Motor neuron (in vitro differentiated cells): ENCODE data around the gene COL12A1. TPM values are rescaled to one million over a fixed set of nuclear protein-coding genes. Genes with fewer than 3 reads are reported as not detected.

Source experiments
- ATAC-seq, 8 experiments: fragments of 200-7000 bp; cut with Tn5 transposase; replicated peaks in 6 of 8; 2 replicates each; pipeline ENCODE4 v1.8.0; 2021; ENCODE audit warnings: mild to moderate bottlenecking in 8 of 8, moderate library complexity in 8 of 8
- H3K27ac ChIP-seq, 2 donors: fragments of 250-450 bp; sonication (Bioruptor Pico); 2 replicates each; pipeline ENCODE4 v1.9.0; 2021; ENCODE audit warnings: antibody characterized with exemption in 2 of 2, mild to moderate bottlenecking in 2 of 2, moderate library complexity in 1 of 2
- H3K4me1 ChIP-seq, 2 donors: fragments of 250-450 bp; sonication (Bioruptor Pico); replicated peaks in 1 of 2; 2 replicates each; pipeline ENCODE4 v1.6.1; 2021; ENCODE audit warnings: antibody characterized with exemption in 2 of 2, mild to moderate bottlenecking in 2 of 2, moderate library complexity in 1 of 2
- H3K4me3 ChIP-seq, 5 donors: fragments of 250-450 bp; sonication (Bioruptor Pico); 2 replicates each; pipeline ENCODE4 v1.9.0; 2021; ENCODE audit warnings: antibody characterized with exemption in 5 of 5, mild to moderate bottlenecking in 5 of 5, moderate library complexity in 4 of 5
- WGBS, 10 experiments: fragments of 450-650 bp; shearing (Covaris generic); methylation state at CpG; one replicate each; pipeline ENCODE4 v1.0.0; 2022; 5-methylcytosine and 5-hydroxymethylcytosine counted together
- in situ Hi-C, 9 experiments: fragments of 400-800 bp; cut with MboI; loops; one replicate each; pipeline ENCODE4 v1.15.0; 2021; ENCODE audit warnings: low sequenced_read_pairs in 9 of 9, low pct_unique_long_range_greater_than_20kb in 2 of 9; ENCODE audit not compliant: unreplicated experiment in 9 of 9
- total RNA-seq, 8 experiments: library from RNA; unstranded; fragments of 300-600 nt; gene quantifications; 2 replicates each; pipeline versions ENCODE4 v1.2.3 to v1.2.4, GENCODE V29; 2022

COL12A1 gene
- total RNA-seq, 8 experiments from 2014 or later = 0.16 to 114 (median 9.0) TPM

DNA sequence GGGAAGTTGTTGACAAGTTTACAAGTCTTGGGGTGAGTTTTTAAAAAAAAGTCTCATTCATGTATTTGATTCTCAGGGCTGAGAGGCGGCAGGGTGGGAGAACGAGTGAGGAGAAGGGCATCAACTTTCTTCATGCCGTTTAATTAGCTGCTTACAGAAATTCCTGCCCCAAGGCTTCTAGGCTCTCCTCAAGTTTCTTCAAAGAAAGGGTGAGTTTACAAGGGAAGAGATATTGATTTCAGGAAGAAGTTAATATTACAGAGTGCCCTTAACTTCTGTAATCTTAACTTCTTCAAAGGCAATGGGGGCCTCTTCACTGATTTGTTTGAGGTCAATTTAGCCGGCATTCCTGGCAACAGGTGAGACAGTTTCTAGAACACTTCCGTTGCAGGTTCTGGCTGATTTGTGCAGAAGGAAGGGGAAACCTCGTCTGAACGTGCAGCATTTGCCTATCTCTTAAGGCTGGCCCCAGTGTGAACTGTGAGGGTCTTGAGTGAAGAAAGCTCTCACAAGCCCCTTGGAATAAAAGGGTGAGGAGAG lies 3.4 kb upstream of the COL12A1 start:
- Histone ChIP-seq H3K4me3 (no peak overlapping the region), H3K4me1 (peaks cover 2 to 17% of the 10 kb centered on the region in 2 donors), H3K27ac (no peak overlapping the region)
- 0 to 54% (median 32%) methylated on average over 1 to 7 of the region's 7 CpGs; no CpG with 5 or more reads in 2 of the 10 experiments for WGBS, 10 experiments
- no peak for ATAC-seq
- in situ Hi-C loops = loop anchor here in 8 of 9 experiments (10.0 to 25.0 kb wide), 7 partner anchors 794 to 1472 kb away; no protein-coding TSS in a partner anchor

DNA sequence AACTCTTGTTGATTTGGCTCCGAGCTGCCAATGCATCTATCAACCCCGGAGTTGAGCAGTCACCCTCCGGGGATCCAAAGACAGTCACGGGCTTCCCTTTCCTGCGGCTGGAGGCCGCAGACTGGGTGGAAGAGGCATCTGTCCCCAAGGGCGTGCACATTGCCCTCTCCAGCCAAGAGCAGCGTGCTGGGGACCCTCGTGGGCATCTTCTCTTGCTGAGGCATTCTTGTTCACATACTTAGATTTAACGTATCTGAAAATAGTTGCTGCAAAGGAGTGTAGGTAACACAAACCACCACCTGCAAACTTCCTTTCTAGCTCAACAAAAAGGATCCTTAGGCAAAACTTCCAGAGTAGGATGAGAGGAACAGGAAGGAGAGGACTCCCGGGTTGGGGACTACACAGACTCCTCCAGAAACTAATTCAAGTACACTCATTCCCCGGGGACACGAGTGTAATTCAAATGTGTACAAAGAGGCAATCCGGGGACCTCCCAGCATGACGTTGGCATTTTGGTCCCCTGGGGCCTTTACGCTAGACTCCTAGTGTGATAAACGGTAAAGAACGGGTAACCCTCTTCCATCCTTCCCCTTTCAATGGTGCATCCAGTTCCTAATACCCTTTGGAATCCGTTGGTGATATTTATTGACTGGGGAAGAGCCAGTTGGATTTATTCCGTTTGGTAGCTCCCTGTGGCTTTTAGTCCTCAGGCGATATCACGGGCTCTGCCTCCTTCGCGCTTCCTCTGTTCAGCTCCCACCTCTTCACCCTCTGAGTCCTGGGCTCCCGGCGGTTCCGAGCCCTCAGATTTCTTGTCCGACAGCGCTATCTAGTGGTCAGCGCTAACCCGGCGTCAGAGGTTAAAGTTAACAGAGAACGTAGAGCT lies 2.7 kb upstream of the COL12A1 start:
- in situ Hi-C loops = loop anchor here in 8 of 9 experiments (10.0 to 25.0 kb wide), 7 partner anchors 794 to 1471 kb away; no protein-coding TSS in a partner anchor
- 0 to 73% (median 5%) methylated on average over 3 to 20 of the region's 33 CpGs; no CpG with 5 or more reads in 1 of the 10 experiments for WGBS, 10 experiments
- H3K27ac ChIP-seq = no peak overlapping the region
- no peak overlapping the region for H3K4me3 ChIP-seq
- ATAC-seq = peak; percentile 38 to 79 (median 74)
- H3K4me1 ChIP-seq = peaks cover 4 to 17% of the 10 kb centered on the region in 2 donors

DNA sequence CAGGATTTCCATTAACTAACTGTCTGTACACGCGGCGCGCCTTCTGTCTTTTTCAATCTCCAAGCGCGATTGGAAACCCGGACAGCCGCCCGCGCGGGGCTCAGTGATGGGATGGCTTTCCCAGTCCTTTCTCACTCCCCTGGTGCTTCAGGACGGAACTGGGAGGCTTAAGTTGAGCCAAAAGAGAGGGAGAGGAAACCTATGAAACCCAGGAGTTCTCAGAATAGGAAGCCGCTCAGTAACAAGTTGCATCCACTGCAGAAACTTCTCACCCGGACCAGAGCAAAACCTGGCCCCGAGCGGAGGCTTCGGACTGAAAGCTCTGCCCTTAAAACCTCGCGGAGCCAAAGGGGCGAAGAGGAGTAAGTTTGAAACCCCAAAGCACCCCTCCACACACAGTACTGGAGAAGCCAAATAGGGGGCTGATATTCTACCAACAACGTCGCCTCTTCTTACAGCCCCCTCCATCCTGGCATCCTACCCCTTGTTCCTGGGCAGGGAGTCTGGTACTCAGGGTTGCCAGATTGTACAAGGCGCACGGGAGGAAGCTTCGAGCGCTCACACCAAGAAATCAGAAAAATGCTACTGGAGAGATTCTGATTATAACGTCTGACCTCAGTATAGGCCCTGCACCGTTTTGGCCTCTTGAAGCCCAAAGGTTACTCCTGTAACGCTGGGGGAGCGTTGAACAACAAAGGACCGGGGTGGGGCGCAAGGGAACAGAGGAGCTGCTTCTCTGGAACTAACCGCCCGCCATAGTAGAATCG lies 906 bp upstream of the COL12A1 start:
- no peak for ATAC-seq
- peaks cover 4 to 17% of the 10 kb centered on the region in 2 donors for H3K4me1 ChIP-seq
- no peak overlapping the region for H3K27ac ChIP-seq
- WGBS, 10 experiments = 0 to 67% (median 19%) methylated on average over 1 to 26 of the region's 35 CpGs; no CpG with 5 or more reads in 1 of the 10 experiments
- in situ Hi-C loops = loop anchor here in 8 of 9 experiments (10.0 to 25.0 kb wide), 7 partner anchors 792 to 1469 kb away; no protein-coding TSS in a partner anchor
- H3K4me3 ChIP-seq = peak overlapping the region; percentile 32 to 41 (median 40)

DNA sequence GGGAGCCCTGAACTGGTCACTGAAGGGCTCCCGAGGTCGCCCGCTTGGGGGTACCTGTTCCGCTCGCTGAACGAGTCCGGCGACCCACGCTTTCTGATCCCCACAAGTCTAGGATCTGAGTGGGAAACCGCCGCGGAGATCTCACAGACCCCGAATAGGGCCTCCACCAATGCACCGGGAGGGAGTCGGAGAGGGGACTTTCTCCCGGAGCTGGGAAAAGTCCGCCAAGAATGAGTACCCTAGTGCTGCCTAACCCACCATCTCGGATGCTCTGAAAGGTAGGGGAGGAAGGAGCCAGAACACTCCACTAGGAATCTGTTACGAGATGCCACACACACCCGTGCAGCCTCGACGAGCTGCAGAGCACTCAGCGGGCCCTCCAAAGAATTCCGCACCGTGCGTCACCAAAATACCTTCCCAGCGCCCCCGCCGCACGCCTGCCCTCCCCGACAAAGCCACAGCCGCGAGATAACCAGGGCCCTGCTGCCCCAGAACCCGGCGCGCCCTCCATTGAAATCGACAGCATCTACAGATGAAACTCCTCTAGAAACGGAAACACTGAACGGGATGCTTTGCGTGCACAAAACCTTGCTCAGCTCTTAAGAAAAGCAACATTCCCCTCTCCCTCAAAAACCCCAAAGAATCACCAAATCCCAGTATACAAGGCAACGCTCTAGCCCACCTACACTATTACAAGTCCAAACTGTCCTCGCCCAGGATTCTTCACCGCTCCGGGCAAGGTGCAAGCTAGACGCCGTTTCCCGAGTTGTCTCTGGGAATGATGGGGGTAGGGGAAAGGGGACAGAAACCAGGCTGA lies 686 bp downstream of the COL12A1 start:
- in situ Hi-C loops = loop anchor here in 8 of 9 experiments (10.0 to 25.0 kb wide), 7 partner anchors 790 to 1468 kb away; no protein-coding TSS in a partner anchor
- Histone ChIP-seq H3K4me1 (peaks cover 4 to 17% of the 10 kb centered on the region in 2 donors), H3K27ac (no peak overlapping the region)

DNA sequence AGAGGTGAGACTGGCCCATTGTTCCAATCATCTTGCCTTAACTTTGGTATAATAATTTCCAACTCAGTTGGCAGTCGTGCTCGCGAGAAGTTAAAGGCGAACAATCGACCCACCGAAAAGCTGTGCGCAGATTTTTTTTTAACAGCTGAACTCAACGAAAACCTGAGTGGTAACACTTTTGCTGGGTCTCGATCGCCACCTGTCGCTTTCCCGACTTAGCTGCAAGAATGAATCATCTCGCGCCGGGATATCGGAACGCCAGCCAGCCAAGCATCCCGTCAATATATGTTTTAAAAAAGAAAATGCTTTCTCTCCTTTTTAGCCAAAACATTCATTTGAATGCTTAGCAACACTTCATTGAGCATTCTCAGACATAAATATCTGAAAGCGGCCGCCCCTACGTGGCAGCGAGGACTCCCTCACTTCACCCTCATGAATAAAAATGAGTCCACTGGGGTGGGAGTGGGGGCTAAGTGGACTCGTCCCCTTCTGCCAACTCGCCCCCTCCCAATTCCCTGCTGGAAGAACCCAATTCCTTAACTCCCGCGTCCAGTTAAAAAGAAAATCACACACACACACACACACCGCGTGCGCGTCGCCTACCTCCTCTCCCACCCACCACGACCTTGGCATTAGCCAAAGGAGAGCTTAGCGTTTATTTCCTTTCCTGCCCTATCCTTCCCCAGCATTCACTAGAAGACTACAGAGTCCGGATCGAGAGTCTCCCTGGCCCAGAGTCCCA lies 1.5 kb downstream of the COL12A1 start:
- no peak overlapping the region for H3K27ac ChIP-seq
- in situ Hi-C loops = loop anchor here in 8 of 9 experiments (10.0 to 25.0 kb wide), 7 partner anchors 790 to 1467 kb away; no protein-coding TSS in a partner anchor
- WGBS, 10 experiments = 0 to 10% (median 1%) methylated on average over 2 to 23 of the region's 35 CpGs
- H3K4me1 ChIP-seq = peaks cover 4 to 17% of the 10 kb centered on the region in 2 donors
- peak in 7 of 8 experiments; percentile 4 to 37 (median 15) for ATAC-seq
- peak overlapping the region; percentile 32 to 41 (median 40) for H3K4me3 ChIP-seq

More for the DNA sequence above, 686 bp downstream of the COL12A1 start:
- WGBS, 10 experiments = 0 to 17% (median 3%) methylated on average over 1 to 13 of the region's 47 CpGs; no CpG with 5 or more reads in 2 of the 10 experiments
- H3K4me3 ChIP-seq = peak overlapping the region; percentile 32 to 41 (median 40)
- peak in 5 of 8 experiments; percentile 1 to 7 (median 4) for ATAC-seq

DNA sequence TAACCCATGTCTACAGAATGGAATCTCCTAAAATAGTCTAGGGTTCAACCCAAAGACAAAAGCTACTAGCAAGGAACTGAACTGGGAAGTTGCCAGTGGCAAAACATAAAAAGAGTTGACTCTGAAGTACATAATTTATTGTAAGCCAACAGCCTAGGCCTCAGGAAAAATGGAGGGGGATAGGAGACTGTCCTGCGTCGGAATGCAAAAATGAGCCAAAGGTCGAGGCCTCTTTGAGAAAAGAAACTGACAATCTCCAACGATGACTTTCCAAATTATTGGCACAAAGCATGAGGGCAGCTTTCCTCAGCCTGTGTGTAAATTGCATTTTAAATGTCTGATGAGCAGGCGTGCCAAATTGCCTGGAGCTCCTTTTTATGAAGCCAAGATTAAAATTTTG lies 2.1 kb downstream of the COL12A1 start:
- Histone ChIP-seq H3K27ac (no peak overlapping the region), H3K4me3 (no peak overlapping the region), H3K4me1 (peaks cover 4 to 16% of the 10 kb centered on the region in 2 donors)
- peak in 1 of 8 experiments; percentile 4 for ATAC-seq
- in situ Hi-C loops = loop anchor here in 8 of 9 experiments (10.0 to 25.0 kb wide), 7 partner anchors 789 to 1466 kb away; no protein-coding TSS in a partner anchor
- WGBS, 10 experiments = 0 to 64% (median 44%) methylated on average over 1 to 5 of the region's 5 CpGs; no CpG with 5 or more reads in 1 of the 10 experiments

DNA sequence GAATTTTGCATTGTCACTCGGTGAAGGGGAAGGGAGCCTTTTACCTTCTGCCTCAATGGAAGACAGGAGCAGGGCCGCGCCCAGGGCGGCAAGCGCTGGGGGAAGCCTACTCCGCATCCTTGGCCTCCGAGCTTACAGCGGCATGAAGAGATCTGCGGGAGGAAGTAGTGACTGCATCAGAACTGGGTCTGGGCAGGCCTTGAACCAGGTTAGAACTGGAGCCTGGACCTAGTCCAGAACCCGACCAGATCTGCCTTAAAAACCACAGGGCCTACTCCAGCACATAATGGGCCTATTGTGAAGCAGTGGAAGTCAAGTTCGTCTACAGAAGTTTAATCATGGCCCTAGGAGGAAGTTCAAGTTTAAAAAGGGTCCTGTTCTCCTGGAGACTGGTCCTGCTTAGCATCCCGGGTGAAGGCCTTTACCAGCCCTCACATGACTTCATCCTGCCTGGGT lies 3.1 kb downstream of the COL12A1 start:
- peak overlapping the region in 1 of 5 donors; percentile 31 for H3K4me3 ChIP-seq
- no peak overlapping the region for H3K27ac ChIP-seq
- peaks cover 4 to 13% of the 10 kb centered on the region in 2 donors for H3K4me1 ChIP-seq
- in situ Hi-C loops = loop anchor here in 8 of 9 experiments (10.0 to 25.0 kb wide), 7 partner anchors 788 to 1465 kb away; no protein-coding TSS in a partner anchor
- ATAC-seq = no peak
- WGBS, 10 experiments = 0 to 100% (median 47%) methylated on average over 1 to 12 of the region's 12 CpGs; no CpG with 5 or more reads in 1 of the 10 experiments

DNA sequence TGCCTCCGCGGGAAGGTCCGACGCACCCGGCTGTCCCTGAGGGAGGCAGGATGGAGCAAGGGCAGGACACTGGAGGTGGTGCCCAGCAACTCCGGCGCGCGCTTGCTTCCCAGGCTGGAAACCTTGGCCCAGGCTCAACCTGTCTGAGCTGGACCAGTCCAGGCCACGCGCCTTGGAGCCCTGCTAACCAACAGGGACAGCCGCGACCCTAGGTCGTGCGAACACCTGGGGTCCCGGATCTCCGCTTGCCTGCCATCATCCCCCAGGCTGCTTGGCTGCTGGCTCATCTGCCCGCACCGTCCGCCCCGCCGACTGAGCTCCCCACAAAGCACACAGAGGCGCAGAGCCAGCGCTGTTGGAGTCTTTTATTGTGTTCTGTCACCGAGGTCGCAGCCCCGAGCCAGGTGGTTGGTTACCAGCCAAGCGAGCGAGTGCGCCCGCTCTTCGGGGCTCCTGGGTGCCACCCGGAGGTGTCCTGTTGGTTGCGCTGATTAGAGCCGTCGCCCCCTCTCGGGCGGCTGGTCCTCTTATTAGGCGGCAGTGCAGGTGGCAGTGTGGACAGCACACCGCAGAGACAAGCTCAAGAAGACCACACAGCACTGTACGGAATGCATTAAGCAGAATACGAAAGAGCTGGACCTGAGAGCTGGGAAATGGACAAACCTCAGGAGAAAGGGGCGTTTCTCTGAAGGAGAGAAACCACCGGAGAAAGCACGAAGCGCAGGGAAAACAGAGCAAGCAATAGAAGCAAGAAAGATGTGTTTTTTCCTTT lies 3.8 kb downstream of the COL12A1 start:
- ATAC-seq = peak in 5 of 8 experiments; percentile 59 to 62 (median 60)
- in situ Hi-C loops = loop anchor here in 8 of 9 experiments (10.0 to 25.0 kb wide), 7 partner anchors 787 to 1465 kb away; no protein-coding TSS in a partner anchor
- 6 to 92% (median 19%) methylated on average over 1 to 19 of the region's 46 CpGs; no CpG with 5 or more reads in 2 of the 10 experiments for WGBS, 10 experiments
- H3K4me1 ChIP-seq = peaks cover 4 to 7% of the 10 kb centered on the region in 2 donors
- H3K27ac ChIP-seq = no peak overlapping the region
- peak overlapping the region; percentile 17 to 33 (median 27) for H3K4me3 ChIP-seq

DNA sequence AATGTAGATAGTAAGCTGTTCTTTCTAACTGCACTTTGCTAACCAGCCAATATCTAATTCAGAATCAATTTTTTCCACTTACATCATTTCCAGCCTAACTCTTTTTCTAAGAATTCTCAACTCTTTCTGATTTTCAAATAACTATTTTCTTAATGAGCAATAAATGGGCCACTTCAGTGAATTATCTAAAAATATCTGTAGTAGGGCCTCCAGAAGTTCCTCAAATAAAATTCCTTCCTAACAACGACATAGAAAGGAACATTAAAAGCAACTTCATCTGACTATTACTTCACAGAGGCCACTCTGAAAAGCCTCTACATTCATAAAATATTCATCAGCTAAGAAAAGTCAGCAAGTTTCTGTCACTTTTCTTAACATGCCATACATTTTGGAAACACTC lies 4.8 kb downstream of the COL12A1 start:
- 0 to 60% (median 32%) methylated on average over 1 of the region's 1 CpG for WGBS, 10 experiments
- in situ Hi-C loops = loop anchor here in 8 of 9 experiments (10.0 to 25.0 kb wide), 7 partner anchors 786 to 1464 kb away; no protein-coding TSS in a partner anchor

DNA sequence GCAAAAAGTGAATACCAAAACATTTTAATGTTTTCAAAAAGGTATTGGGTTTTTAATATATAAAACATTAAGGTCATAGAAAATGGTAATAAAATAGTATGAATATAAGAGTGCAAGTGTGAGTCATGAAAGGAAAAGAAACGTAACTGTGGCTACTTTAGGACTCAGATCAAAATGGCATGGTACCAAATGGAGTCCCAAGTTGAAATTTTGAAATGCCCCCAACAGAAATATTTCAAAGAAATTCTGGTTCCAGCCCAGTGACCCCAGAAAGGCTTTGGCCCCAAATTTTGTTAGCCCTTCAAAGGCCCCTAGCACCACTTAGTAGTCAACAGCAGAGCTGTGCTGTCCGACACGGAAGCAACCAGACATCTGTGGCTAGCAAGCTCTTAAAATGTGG lies 6.0 kb downstream of the COL12A1 start:
- H3K27ac ChIP-seq = no peak overlapping the region
- no peak for ATAC-seq
- no peak overlapping the region for H3K4me3 ChIP-seq
- 25 to 100% (median 88%) methylated on average over 1 to 3 of the region's 3 CpGs; no CpG with 5 or more reads in 3 of the 10 experiments for WGBS, 10 experiments
- in situ Hi-C loops = loop anchor here in 8 of 9 experiments (10.0 to 25.0 kb wide), 7 partner anchors 785 to 1463 kb away; no protein-coding TSS in a partner anchor
- H3K4me1 ChIP-seq = peaks cover 0 to 3% of the 10 kb centered on the region in 2 donors

More for the DNA sequence above, 4.8 kb downstream of the COL12A1 start:
- no peak overlapping the region for H3K27ac ChIP-seq
- no peak overlapping the region for H3K4me3 ChIP-seq
- no peak for ATAC-seq
- peaks cover 0 to 4% of the 10 kb centered on the region in 2 donors for H3K4me1 ChIP-seq
